HepG2 (cell line): ENCODE measurements around the gene TPTE.
"Not testable (repeated sequence)": the region's sequence is repeated elsewhere in the genome, so short reads cannot be mapped to it uniquely, and the experiment has no call there.

Experiments used
- SAP130 ChIP-seq: IDR thresholded peaks from 2 replicates; pipeline ENCODE4 v1.6.1; 2016; ENCODE audit warnings: low read depth
- ZFP37 ChIP-seq: sonication (generic); formaldehyde crosslinking; IDR thresholded peaks from 2 replicates; pipeline ENCODE4 v1.4.0; 2020; ENCODE audit warnings: missing genetic modification reagents, borderline replicate concordance
- TF ChIP-seq, protein P1 (sequence below): IDR thresholded peaks from 2 replicates; pipeline ENCODE4 v1.6.1; 2012; ENCODE audit warnings: low read depth, low read length, improper control_type of control experiment

DNA sequence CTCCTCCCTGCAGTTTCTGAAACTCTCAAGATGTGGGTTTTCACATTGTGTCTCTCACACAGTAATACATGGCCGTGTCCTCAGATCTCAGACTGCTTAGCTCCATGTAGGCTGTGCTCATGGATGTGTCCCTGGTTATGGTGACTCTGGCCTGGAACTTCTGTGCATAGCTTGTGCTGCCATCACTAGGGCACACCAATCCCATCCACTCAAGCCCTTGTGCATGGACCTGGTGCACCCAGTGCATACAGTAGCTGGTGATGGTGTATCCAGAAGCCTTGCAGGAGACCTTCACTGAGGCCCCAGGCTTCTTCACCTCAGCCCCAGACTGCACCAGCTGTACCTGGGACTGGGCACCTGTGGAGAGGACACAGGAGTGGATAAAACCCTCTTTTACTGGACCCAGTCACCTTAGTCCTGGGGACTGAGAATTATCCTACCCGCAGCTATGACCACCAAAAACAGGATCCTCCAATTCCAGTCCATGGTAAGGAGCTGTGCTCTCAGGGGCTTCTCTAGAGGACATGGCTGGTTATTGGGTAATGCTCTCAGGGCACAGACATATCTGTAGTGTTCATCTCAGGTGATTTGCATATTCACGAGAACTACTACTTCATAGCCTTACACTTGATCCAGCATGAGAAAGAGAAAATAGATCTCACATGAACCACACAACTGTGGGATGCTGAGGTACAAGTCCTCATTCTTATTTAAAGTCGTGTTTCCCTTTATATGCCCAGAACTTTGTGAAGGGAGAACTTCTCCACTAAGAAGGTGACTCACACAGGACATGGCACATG, 128.2 kb downstream of the TPTE start:
- not testable (repeated sequence) for TF ChIP-seq SAP130, ZFP37
- TF ChIP-seq, protein P1, sequence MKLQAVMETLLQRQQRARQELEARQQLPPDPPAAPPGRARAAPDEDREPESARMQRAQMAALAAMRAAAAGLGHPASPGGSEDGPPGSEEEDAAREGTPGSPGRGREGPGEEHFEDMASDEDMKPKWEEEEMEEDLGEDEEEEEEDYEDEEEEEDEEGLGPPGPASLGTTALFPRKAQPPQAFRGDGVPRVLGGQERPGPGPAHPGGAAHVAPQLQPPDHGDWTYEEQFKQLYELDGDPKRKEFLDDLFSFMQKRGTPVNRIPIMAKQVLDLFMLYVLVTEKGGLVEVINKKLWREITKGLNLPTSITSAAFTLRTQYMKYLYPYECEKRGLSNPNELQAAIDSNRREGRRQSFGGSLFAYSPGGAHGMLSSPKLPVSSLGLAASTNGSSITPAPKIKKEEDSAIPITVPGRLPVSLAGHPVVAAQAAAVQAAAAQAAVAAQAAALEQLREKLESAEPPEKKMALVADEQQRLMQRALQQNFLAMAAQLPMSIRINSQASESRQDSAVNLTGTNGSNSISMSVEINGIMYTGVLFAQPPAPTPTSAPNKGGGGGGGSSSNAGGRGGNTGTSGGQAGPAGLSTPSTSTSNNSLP, result not testable (repeated sequence)
